ENCODE data around the gene ABHD2. TPM values are rescaled to one million over a fixed set of nuclear protein-coding genes. Genes with fewer than 3 reads are reported as not detected.

The ABHD2 gene
- total RNA-seq, 1 donor from 2014 or later: 202 TPM

DNA sequence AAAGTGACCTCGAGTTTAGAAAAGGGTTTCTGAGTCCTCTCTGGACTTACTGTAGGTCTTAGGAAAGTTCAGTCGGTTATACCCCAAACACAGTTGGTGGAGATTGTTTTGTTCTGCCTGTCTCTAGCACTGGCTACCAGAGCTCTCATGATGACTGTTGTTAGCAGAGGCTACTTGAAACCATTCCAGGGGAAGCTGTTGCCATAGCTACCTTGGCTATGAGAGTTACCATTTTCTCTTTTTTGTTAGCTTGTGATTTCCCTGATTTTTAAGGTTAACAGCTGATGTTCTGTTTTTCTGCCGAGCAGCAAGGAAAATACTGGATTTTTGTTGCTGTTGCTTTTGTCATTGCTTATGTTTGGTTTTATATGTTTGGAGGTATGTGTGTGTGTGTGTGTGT, 26.7 kb downstream of the ABHD2 start:
- H3K9me3 ChIP-seq: no peaks in the 10 kb centered on the region
- H3K4me3 ChIP-seq: no peak overlapping the region
- peak overlapping the region; percentile 63 for H3K27ac ChIP-seq
- no peak for DNase-seq
- intact Hi-C loops (cut with DNase I): no loop called here
- TF ChIP-seq, protein P1, sequence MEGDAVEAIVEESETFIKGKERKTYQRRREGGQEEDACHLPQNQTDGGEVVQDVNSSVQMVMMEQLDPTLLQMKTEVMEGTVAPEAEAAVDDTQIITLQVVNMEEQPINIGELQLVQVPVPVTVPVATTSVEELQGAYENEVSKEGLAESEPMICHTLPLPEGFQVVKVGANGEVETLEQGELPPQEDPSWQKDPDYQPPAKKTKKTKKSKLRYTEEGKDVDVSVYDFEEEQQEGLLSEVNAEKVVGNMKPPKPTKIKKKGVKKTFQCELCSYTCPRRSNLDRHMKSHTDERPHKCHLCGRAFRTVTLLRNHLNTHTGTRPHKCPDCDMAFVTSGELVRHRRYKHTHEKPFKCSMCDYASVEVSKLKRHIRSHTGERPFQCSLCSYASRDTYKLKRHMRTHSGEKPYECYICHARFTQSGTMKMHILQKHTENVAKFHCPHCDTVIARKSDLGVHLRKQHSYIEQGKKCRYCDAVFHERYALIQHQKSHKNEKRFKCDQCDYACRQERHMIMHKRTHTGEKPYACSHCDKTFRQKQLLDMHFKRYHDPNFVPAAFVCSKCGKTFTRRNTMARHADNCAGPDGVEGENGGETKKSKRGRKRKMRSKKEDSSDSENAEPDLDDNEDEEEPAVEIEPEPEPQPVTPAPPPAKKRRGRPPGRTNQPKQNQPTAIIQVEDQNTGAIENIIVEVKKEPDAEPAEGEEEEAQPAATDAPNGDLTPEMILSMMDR (IDR thresholded peaks at IDR 0.05): no peak
- no peaks in the 10 kb centered on the region for H3K27me3 ChIP-seq (ENCODE audit: low read depth)
- peaks cover 43% of the 10 kb centered on the region for H3K36me3 ChIP-seq
- H3K4me1 ChIP-seq: peaks cover 77% of the 10 kb centered on the region
- ATAC-seq: peak; percentile 57 to 62

DNA sequence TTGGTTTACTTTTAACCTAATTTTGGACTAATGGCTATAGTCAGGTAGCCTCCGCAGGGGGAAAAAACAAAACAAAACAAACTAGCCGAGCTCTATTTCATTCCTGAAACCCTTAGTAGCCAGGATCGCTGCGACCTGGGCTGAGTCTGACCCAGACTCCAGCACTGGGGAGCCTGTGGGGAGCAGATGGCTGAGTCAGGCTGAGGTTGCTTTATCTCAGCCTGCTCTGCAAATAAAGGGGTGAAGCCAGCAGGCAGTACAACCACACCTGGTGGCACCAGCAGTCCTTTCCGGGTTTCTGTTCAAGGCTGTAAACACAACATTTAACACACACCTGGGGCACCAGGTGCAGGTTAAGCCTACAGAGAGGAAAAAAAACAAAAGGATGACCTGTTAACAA, 27.3 kb downstream of the ABHD2 start:
- peaks cover 81% of the 10 kb centered on the region for H3K4me1 ChIP-seq
- peak; percentile 52 to 74 for ATAC-seq

DNA sequence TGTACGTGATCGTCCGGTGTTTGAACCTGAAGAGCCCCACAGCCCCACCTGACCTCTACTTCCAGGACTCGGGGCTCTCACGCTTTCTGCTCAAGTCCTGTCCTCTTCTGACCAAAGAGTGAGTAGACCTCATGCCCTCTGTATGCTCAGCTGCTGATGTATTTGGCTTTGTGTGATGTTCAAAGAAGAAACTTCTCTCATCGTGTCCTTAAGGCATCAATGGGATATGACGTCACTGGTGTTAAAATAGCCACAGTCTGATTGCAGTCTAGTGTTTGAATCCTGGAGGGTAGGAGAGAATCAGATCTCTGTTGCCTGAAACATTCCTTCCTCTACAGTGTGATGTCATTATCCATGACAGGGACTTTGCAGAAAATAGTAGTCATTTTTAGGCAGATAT, 28.1 kb downstream of the ABHD2 start:
- TF ChIP-seq, protein P1 (IDR thresholded peaks at IDR 0.05): no peak

More for the DNA sequence above, 27.3 kb downstream of the ABHD2 start:
- no peak overlapping the region for H3K4me3 ChIP-seq
- H3K9me3 ChIP-seq: no peaks in the 10 kb centered on the region
- H3K27ac ChIP-seq: peak overlapping the region; percentile 71
- H3K27me3 ChIP-seq (ENCODE audit: low read depth): no peaks in the 10 kb centered on the region
- DNase-seq: no peak
- TF ChIP-seq, protein P1 (IDR thresholded peaks at IDR 0.05): no peak
- intact Hi-C loops (cut with DNase I): no loop called here
- peaks cover 45% of the 10 kb centered on the region for H3K36me3 ChIP-seq

DNA sequence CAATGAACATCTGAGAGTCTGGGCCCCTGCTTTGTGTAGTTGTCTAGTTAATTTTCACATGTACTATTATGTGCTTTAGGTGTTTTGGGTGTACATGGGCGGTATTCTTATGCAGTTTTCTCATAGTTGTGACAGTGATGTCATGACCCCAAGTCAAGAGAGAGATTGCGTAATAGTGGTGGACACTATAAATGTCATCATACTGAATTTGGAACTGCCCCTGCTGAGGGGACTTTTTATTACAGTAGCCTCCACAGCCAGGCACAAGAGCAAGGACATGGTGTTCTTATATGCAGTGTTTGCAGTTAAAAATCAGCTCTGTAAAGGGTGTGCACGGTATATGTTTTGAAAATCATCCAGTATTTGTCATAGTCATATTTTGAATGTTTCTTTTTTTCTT, 29.5 kb downstream of the ABHD2 start:
- H3K4me1 ChIP-seq: peaks cover 75% of the 10 kb centered on the region

More for the DNA sequence above, 28.1 kb downstream of the ABHD2 start:
- Histone ChIP-seq H3K27ac (peak overlapping the region; percentile 71), H3K4me3 (no peak overlapping the region), H3K4me1 (peaks cover 89% of the 10 kb centered on the region), H3K27me3 (ENCODE audit: low read depth) (no peaks in the 10 kb centered on the region), H3K9me3 (no peaks in the 10 kb centered on the region), H3K36me3 (peaks cover 53% of the 10 kb centered on the region)
- DNase-seq (no peak), ATAC-seq (peak; percentile 16 to 42)
- intact Hi-C loops (cut with DNase I): no loop called here

DNA sequence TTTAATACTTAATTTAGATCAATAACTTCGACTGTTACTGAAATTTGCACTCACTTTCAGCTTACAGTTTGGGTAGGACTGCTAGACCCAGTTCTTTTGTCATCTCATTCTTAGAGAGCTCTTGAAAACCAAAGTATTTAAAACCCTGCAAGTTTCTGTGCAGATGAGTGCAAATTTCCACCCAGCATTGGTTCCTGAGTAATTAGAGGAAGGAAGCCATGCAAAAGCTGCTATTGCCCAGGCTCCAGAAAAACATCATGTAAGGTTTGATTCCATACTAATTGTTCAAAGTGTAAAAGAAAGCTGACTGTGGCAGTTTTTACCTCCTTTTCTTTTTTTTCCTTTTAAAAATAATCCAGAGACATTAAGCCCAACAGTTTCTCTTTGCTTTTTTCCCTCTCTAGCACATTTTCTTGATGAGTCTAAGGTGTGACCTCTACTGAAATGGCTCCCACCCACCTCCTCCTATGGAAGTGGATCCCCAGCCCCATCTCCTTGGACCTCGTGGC, 30.3 kb downstream of the ABHD2 start:
- Histone ChIP-seq H3K4me1 (peaks cover 70% of the 10 kb centered on the region), H3K27me3 (ENCODE audit: low read depth) (no peaks in the 10 kb centered on the region), H3K36me3 (peaks cover 72% of the 10 kb centered on the region), H3K27ac (peak overlapping the region; percentile 79), H3K9me3 (no peaks in the 10 kb centered on the region), H3K4me3 (no peak overlapping the region)
- intact Hi-C loops (cut with DNase I): no loop called here
- no peak for DNase-seq
- TF ChIP-seq, protein P1 (IDR thresholded peaks at IDR 0.05): no peak
- ATAC-seq: no peak

More for the DNA sequence above, 29.5 kb downstream of the ABHD2 start:
- DNase-seq (no peak), ATAC-seq (no peak)
- H3K27ac ChIP-seq: peak overlapping the region; percentile 71
- H3K4me3 ChIP-seq: no peak overlapping the region
- H3K9me3 ChIP-seq: no peaks in the 10 kb centered on the region
- TF ChIP-seq, protein P1 (IDR thresholded peaks at IDR 0.05): no peak
- peaks cover 66% of the 10 kb centered on the region for H3K36me3 ChIP-seq
- no peaks in the 10 kb centered on the region for H3K27me3 ChIP-seq (ENCODE audit: low read depth)
- intact Hi-C loops (cut with DNase I): no loop called here
